GM18520 (cell line): ENCODE measurements around the gene ENDOU.

Source experiments
- ATAC-seq: cut with Tn5 transposase; IDR thresholded peaks from one replicate; pipeline ENCODE4 v1.9.1; 2021; ENCODE audit not compliant: unreplicated experiment

Gene ENDOU

DNA sequence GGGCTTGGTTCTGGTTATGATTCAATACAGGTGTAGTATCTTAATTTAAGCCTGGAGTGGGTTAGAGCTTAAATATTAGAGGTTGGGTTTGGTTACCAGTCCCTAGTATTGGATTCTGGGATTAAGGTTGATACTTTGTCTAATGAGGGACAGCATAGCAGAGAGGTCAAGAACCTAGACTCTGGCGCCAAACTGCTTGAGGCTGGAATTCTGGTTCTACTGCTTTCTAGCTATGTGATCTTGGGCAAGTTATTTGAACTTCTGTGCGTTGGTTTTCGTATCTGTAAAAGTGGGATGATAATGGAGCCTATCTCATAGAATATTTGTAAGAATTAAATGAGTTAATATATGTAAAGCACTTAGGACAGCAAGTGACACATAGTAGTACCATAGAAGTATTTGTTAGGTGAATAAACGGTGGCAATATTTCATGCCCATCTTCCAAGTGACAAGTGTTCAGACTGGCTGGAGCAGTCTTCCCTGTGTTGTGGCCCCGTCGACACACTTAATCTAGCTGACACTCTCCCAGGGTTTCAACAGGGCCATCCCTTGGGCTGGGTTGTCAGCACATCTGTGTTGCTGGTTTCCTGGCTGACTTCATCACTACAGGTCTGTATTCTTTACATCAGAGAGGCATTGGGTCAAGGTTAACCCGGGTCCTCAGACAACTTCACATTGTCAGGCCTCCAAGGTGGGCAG lies 3.0 kb downstream of the ENDOU start:
- no peak for ATAC-seq

DNA sequence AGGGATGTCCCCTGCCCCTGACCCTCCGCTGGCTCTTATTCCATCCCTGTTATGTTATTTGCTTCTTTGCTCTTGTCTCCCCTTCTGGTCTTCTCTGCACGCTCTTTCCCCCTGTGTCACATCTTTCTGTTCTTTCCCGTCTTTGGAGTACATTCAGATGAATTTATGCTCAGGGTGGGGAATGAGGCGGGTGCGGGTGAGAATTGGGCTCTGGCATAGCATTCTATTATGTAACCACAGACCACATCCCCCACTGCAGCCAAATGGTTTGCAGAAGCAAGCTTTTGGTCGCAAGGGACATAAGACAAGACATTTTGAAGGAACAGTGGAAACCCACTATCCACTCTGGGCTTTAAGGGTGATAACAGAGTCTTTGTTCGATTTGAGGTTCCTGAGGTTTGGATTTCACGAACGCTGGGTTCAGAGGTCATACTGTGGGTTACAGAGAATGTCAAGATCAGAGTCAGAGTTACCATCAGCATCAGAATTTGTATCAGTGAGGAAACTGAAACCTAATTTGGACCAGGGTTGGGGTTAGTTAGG lies 3.8 kb downstream of the ENDOU start:
- no peak for ATAC-seq

DNA sequence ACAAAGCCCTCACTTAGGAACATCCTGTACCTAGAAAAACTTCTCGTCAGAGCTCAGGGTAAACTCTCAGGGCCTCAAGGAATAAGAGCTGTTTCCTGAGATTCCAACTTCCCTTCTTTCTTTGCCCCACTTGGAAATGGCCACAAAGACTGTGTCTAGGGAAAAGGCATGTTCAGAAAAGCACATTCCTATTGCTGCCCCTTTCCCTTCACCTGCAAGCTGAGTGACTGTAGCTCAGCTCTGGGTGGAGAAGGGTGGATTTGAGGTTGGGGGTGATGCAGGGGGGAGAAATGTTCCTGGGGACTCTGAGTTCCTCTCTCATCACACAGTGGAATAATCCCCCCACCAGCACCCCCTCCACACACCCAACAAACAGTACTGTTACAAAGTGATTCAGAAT lies 6.8 kb downstream of the ENDOU start:
- no peak for ATAC-seq

DNA sequence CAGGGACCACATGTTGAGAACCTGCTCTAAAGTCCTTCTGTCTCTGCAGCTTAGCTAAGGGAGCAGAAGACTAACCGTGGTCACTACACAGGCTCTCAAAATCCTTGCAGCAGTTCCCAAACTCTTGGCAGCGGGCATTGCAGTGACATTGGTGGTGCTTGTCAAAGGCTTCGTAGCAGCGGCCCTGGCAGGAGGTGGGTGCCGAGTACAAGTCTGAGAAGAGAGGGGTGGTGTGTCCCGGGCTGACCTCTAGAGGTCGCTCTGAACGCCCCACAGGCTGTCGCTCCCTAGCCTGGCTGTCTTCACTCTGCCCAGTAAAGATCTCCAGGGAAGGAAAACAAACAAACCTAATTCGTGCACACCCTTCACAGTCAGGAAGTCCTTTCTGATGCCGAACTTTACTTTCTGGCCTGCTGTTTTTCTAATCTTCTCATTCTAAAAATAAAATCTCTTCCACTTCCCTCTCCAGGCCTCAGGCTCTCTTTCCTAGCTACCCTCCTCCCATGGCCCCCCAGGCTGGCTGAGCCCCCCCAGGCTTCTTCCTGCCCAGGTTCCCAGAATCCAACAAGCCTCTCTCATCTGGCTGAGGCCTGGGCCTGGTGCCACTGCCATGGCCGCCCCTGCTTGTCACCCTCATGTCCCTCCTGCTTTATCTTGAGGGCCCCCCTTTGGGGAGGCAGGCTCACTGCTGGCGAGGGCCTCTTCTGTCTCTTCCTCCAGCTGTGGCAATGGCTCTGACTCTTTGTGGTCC lies 7.7 kb downstream of the ENDOU start:
- no peak for ATAC-seq

DNA sequence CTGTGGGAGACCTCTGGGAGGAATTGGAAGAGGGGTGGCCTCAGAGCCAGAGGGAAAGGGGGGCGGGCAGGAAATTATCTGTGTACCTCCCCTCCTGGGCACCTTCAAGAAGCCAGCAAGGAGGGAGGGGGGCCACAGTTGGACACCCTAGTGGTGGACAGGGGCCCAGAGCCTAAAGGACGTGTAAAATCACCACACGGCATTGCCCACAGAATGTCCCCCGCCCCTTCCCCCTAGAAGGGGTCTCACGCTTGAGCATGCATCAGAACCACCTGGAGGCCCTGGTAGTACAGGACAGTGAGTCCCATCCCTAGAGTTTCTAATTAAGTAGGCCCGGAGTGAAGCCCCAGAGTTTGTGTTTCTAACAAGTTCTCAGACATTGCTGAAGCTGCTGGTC lies 8.2 kb downstream of the ENDOU start:
- no peak for ATAC-seq

DNA sequence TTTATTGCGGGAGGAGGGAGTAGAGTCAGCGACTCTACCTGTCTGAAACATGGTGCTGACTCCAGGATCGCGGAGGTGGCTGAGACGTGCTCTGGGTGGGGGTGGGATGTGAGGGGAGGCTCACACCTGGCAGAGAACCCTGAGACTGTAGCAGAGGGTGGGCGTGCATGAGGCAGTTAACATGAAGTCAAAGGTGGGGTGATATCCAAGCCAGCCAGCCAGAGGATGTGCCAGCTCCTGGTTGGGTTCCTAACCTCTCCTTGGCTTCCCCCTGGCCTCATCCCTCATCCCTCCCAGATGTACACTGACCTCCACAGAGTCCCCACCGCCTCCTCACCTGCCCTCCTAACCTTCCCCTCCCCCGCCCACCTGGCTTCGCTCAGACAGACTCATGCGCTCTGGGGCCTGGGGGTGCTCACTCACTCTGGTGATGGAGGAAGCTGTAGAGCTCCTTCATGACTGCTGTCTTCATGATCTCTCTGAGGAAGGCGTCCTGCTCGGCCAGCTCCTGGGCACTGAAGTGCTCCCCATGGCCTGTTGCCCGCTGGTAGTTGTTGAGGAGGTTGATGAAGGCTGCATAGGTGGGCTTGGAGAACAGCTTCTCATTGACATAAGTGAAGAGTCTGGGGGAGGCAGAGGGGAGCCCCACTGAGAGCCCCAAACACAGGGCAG lies 9.3 kb downstream of the ENDOU start:
- ATAC-seq: no peak

DNA sequence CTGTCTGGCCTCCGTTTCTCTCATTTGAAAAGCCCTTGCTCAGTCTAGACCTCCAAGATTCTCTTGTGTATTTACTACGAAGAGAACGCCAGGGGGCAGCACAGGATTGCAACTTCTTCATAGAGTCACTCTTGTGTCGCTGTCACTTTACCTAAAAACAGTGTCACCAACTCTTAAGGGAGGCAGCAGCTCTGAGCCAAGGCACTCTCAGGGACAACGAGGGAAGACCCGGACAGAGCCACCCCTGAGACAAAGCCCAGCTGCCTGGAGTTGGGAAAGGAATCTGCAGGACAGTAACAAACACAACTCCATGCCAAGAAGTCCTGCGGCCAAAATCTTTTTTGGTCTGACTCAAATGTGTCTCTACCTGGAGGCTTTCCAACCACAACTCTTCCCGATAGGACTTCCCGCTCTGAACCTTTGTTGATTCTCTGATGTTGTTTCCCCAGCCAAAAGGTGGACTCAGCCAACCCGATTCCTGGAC lies 9.9 kb downstream of the ENDOU start:
- ATAC-seq: no peak

DNA sequence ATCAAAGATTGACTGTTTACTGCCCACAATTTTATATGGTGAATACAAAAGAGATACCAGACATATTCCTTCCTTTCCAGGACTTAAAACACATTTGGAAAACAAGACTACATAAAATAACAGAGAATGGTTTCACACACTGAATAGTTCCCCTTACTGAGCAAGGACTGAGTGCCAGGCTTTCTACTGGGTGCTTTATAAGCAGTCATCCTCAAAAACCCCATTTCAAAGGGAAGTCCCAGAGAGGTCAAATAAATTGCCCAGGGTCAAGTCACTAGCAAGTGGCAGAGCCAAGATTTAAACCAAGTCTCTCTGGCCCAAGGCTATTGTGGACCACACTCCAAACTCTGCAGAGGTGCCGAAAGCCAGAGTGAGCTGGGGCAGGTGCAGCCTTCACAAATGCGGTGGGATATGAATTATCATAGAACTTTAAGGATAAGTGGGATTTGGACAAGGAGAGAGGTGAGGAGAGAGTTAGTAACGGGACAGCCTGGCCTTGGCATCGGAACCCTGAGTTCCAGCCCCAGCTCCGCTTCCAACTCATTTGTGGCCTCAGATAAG lies 10.4 kb downstream of the ENDOU start:
- ATAC-seq: peak; percentile 46

DNA sequence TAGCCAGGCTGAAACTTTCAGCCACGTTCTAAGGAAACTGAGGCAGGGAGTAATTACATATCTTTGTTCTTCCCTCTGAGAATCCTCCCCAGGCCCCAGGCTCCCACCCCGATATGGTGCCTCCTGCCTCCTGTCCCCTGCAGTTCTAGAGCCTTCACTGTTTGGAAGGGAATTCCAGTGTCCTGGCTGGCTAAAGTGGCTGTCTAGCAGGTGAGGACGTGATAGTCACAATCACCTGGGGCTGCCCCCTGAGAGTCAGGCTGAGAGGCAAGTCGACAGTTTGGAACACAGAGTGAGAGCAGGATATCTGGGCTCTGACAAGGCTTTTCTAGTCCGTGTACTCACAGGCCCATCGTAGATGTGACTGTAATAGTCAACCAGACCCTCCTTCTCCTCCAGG lies 13.1 kb downstream of the ENDOU start:
- no peak for ATAC-seq

DNA sequence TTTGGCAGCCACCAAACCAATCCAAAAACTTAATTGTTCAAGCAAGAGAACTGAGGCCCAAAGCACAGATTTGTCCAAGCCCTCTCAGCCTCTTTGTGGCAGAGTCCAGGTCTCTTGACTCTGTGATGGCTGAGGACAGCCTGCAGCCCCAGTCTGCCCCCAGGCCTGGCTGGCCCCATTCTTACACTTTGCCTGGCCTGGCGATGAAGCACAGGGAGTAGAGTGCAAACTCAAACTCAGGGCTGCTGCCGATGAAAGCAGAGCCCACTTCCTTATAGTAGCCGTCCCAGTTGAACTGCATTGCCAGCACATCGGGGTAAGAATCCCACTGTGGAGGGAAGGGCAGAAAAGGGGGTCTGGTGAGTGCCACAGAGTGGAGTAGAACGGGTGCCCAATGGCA lies 13.8 kb downstream of the ENDOU start:
- no peak for ATAC-seq

DNA sequence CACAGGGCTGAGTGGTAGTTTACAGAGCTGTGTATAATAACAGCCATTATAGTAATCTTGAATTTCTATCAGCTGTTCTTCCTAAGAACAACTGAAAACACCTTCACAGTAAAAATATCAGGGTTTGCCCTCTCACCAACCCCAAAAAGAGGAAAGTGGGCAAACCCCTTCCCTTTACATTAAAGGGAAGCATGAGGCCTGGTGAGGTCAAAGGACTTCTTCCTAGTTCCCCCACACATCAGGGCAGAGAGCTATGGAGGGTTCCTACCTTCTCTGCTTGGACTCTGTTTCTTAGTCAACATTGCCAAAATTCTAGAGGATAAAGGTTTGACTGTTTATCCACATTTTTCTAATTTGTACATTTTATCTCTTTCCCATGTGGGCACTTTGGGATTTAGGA lies 15.0 kb downstream of the ENDOU start:
- no peak for ATAC-seq

DNA sequence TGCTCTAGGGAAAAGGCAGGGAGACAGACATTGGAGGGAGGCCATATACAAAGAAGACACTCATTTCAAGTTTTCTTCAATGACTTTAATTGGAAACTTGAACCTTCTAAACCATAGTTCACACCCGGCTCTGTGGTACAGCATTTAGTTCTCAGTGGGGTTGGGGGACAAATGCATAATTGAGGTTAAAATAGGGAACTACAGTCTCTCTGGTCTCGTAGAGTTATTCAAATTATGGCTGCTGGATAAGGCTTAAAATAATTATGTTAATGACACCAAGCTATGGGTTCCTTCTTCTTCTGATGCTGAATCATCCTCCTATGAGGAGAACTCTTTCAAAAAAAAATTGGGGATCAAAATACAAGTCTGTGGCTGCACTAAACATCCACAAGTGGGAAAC lies 15.6 kb downstream of the ENDOU start:
- no peak for ATAC-seq

DNA sequence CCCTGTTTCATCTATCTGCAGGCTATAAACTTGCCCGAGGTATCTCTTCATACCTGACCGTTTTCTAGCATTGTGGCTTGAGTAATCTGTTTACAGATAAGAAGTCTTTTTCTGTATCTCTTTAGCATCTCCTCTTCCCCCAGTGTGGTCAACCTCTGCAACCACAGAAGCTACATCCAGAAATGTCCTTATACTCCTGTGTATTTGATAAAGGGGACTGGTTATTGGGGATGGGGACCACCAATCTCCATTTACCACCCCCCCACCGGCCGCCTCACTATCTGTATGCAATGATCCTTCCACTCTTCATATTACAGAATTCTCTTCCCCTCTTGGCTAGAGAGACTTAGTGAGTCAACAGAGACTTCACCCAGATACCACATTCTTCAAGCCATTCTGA lies 16.1 kb downstream of the ENDOU start:
- no peak for ATAC-seq

DNA sequence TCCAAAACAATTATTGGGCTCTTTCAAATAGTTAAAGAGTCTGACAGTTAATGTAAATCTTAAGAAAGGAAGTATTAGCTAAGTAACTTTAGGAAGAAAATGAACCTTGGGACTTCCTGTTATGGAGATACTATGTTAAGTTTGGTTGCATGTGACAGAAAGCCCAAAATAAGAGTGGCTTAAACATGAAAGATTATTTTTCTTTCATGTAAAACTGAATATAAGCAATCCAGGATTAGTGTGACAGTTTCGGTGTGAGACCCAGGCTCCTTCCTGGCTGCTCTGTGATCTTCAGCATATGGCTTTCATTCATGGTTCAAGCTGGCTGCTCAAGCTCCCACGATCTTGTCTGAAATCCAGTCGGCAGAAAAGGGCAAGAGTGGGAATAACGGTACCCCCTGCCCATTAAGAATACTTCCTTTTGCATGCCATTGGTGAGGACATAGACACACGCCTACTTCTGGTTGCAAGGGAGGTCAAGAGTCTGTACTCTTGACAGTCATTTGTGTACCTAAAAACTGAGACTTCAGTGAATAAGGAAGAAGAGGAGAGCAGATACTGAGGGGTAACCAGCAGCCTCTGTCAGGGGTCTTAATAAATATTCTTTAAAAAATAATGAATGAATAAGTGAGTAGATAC lies 17.3 kb downstream of the ENDOU start:
- ATAC-seq: no peak

DNA sequence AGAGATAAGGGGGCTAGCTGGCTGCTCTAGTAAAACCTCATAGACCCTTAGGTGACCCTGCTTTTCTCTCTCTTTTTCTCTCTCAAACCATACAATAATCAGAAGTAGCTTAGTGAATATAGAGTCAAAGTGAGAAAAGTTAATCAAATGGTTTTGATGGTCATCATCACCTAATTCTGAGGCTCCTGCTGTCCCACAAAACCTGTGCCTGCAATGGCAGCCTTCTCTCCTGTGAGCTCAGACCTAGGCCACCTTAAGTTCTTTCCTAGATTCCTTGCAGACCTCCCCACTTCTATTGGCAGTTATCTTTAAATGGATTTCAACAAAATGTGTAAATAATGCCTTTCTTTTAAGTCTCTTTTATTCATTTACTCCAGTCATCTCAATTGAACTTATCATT lies 17.9 kb downstream of the ENDOU start:
- no peak for ATAC-seq

DNA sequence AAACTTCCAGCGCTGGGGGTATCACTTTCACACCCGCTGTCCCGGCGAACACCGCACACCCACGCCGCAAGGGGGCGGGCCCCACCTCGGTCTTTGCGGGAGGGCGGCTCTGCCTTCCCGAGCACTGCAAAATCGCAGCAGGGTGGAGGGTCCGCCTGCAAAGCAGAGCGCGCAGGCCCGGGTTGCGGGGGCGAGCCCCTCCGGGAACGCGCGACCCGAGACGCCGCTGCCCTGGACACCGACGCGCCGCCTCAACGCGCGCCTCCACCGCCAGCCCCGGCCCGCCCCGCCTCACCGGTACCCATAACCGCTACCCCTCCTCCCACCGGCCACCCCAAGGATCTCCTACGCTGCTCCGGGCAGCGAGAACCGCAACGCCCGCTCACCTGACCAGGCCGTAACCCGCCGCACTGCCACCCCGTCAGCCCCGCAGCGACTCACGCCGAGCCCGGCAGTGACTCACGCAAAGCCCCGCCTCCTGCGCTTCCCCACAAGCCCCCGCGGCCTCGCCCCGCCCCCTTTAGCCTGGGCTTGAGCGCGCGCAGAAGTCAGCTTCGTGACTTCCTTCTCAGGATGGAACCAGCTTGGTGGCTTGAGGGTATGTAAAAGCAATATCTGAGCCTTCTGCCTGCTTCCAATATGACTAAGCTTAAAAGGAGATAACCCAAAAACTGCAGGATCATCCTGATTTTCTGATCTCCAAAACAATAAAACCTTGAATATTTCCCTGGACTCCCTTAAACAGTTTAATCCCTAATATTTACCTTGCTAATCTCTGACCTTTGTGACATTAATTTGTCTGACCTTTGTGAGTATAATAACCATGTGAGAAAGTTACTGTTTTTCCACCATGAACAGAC lies 19.5 kb downstream of the ENDOU start, which contains the start of gene RPAP3:
RPAP3 (minus strand) TSS at position 465 of the 860 bp plus-strand sequence. CDS start 3,190 bp downstream, outside the sequence.
- ATAC-seq: peak; percentile 46

DNA sequence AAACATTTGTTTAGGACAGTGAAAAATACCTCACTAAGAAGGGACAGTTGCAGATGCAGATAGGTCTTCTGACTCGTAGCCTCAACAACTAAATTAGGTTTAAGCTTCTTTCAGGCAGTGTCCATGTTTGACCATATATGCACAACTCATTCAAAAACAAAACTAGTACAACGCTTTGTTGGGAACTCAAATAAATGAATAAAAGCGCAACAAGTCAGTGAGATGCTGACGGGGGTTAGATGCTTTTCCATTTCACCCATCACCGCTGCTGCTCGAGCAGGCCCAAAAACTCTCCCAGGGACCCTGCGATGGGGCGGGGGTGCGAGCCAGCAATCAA lies 20.1 kb downstream of the ENDOU start:
- ATAC-seq: no peak

DNA sequence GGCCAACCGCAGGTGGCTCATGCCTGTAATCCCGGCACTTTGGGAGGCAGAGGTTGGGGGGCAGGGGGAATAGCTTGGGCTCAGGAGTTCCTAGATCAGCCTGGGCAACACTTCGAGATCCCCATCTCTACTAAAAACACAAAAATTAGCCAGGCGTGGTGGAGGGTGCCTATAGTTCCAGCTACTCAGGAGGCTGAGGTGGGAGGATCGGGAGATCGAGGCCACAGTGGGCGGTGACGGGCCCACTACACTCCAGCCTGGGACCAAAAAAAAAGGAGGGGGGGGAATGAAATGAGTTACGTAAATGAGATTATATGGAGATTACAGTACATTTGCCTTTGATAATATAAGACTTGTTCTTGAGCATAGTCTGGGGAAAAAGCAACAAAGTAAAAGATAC lies 20.6 kb downstream of the ENDOU start:
- ATAC-seq: no peak

DNA sequence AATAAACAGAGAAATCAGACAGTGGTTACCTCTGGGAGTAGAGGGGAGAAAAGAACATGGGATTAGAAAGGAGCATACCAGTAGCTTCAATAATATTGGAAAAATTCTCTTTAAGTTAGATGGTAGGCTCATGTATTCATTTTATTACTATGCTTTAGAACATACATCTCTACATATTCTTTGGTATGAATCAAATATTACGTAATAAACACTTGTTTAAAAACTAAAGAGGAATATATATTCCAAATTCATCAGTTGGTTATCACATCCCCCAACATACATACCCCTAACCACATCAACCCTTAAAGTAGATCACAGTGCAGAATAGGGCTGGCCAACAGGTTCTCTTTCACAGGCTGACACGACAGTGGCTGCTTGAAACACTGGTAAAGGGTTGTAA lies 25.0 kb downstream of the ENDOU start:
- no peak for ATAC-seq

DNA sequence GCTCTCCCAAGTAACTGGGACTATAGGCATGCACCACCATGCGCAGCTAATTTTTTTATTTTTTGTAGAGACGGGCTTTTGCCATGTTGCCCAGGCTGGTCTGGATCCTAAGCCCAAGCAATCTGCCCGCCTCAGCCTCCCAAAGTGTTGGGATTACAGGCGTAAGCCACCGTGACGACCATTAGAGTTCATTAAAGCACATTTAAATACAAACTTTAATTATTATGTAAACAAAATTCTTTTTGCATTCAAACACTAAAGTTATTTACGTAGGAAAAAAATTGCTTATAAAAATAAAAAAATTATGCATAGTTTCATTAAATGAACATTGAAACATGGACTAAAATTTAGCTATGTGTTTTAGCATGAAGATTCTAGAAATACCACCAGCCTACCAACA lies 26.7 kb downstream of the ENDOU start:
- no peak for ATAC-seq
